ENCODE data around the gene ACOT6.
"Not testable (repeated sequence)": the region's sequence is repeated elsewhere in the genome, so short reads cannot be mapped to it uniquely, and the experiment has no call there.

DNA sequence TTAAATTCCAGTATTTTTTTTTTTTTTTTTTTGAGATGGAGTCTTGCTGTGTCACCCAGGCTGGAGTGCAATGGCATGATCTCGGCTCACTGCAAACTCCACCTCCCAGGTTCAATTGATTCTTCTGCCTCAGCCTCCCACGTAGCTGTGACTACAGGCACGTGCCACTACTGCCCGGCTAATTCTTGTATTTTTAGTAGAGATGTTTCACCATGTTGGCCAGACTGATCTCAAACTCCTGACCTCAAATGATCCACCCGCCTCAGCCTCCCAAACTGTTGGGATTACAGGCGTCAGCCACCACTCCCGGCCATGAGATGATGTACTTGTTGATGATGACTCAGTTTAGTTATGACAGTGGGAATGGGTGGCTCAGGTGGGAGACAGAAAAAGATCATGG lies 38.1 kb upstream of the ACOT6 start:
- TF ChIP-seq, protein P1, sequence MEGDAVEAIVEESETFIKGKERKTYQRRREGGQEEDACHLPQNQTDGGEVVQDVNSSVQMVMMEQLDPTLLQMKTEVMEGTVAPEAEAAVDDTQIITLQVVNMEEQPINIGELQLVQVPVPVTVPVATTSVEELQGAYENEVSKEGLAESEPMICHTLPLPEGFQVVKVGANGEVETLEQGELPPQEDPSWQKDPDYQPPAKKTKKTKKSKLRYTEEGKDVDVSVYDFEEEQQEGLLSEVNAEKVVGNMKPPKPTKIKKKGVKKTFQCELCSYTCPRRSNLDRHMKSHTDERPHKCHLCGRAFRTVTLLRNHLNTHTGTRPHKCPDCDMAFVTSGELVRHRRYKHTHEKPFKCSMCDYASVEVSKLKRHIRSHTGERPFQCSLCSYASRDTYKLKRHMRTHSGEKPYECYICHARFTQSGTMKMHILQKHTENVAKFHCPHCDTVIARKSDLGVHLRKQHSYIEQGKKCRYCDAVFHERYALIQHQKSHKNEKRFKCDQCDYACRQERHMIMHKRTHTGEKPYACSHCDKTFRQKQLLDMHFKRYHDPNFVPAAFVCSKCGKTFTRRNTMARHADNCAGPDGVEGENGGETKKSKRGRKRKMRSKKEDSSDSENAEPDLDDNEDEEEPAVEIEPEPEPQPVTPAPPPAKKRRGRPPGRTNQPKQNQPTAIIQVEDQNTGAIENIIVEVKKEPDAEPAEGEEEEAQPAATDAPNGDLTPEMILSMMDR (conservative IDR thresholded peaks at IDR 0.05; ENCODE audit: low read depth, low read length), result not testable (repeated sequence)
- TF ChIP-seq POLR2A (IDR thresholded peaks at IDR 0.05; ENCODE audit: low read depth, low read length); SMC3 (IDR thresholded peaks at IDR 0.05; ENCODE audit: low read depth, low read length); MAFK (IDR thresholded peaks at IDR 0.05; ENCODE audit: low read depth, low read length); MXI1 (IDR thresholded peaks at IDR 0.05; ENCODE audit: borderline replicate concordance, low read depth, low read length); MAZ (IDR thresholded peaks at IDR 0.05; ENCODE audit: borderline replicate concordance, low read depth, low read length); RAD21 (IDR thresholded peaks at IDR 0.05; ENCODE audit: low read length); RCOR1 (IDR thresholded peaks at IDR 0.05; ENCODE audit: insufficient replicate concordance, low read length); CHD1 (IDR thresholded peaks at IDR 0.05; ENCODE audit: low read depth, low read length); NFE2L2 (IDR thresholded peaks at IDR 0.05; ENCODE audit: low read depth, low read length): not testable (repeated sequence)

All from IMR-90 (cell line).